Neural progenitor cell (in vitro differentiated cells): ENCODE results near the gene TM9SF2.

ENCODE experiments used
- CTCF ChIP-seq: fragments of 200-600 bp; sonication (generic); IDR thresholded peaks from 2 replicates; pipeline ENCODE4 v1.5.1; 2017; ENCODE audit warnings: antibody characterized with exemption, mild to moderate bottlenecking
- EZH2 ChIP-seq: fragments of 200-600 bp; sonication (generic); IDR thresholded peaks from 2 replicates; pipeline ENCODE4 v1.6.1; 2017; ENCODE audit warnings: antibody characterized with exemption, mild to moderate bottlenecking, moderate library complexity

GRCh38 chr13:99590519-99591011 lies 89.3 kb downstream of the TM9SF2 start:
- no peak for TF ChIP-seq CTCF
- no peak for TF ChIP-seq EZH2
